Endothelial cell (in vitro differentiated cells): ENCODE results near the gene ICAM3. TPM values are rescaled to one million over a fixed set of nuclear protein-coding genes. Genes with fewer than 3 reads are reported as not detected.
A peak's percentile ranks its signal among the peaks of the same experiment; 100 is the strongest.

ENCODE experiments used
- DNase-seq: peaks from one replicate; pipeline ENCODE4 v3.0.0; 2021; ENCODE audit warnings: low spot score
- H3K27ac Mint-ChIP-seq: one replicate; pipeline ENCODE4 v1.8.0; 2021; ENCODE audit warnings: mixed read lengths, inconsistent platforms; ENCODE audit not compliant: unreplicated experiment
- H3K27me3 Mint-ChIP-seq: one replicate; pipeline ENCODE4 v1.8.0; 2021; ENCODE audit warnings: mild to moderate bottlenecking, moderate library complexity, mixed read lengths, inconsistent platforms; ENCODE audit not compliant: unreplicated experiment
- H3K36me3 Mint-ChIP-seq: one replicate; pipeline ENCODE4 v1.8.0; 2021; ENCODE audit warnings: mild to moderate bottlenecking, low read depth, mixed read lengths, inconsistent platforms; ENCODE audit not compliant: unreplicated experiment
- H3K4me1 Mint-ChIP-seq: one replicate; pipeline ENCODE4 v1.8.0; 2021; ENCODE audit warnings: mild to moderate bottlenecking, mixed read lengths, inconsistent platforms; ENCODE audit not compliant: unreplicated experiment
- H3K4me3 Mint-ChIP-seq: one replicate; pipeline ENCODE4 v1.8.0; 2021; ENCODE audit warnings: mild to moderate bottlenecking, mixed read lengths, inconsistent platforms; ENCODE audit not compliant: unreplicated experiment
- H3K9me3 Mint-ChIP-seq: one replicate; pipeline ENCODE4 v1.8.0; 2021; ENCODE audit warnings: mixed read lengths, inconsistent platforms; ENCODE audit not compliant: unreplicated experiment
- CTCF ChIP-seq: fragments of 200-600 bp; sonication (generic); IDR thresholded peaks from one replicate; pipeline ENCODE4 v1.5.0; 2021; ENCODE audit warnings: antibody characterized with exemption; ENCODE audit not compliant: unreplicated experiment
- total RNA-seq: library from RNA; stranded (reverse); fragmentation: NEBNext Ultra II Directional; extraction: Animal tissue kit (Norgen Biotek cat#: 25700); gene quantifications from one replicate; pipeline ENCODE4 v1.2.1, GENCODE V29; 2021; ENCODE audit not compliant: unreplicated experiment

ICAM3 gene
- total RNA-seq, 1 donor from 2014 or later = 24.9 TPM

DNA sequence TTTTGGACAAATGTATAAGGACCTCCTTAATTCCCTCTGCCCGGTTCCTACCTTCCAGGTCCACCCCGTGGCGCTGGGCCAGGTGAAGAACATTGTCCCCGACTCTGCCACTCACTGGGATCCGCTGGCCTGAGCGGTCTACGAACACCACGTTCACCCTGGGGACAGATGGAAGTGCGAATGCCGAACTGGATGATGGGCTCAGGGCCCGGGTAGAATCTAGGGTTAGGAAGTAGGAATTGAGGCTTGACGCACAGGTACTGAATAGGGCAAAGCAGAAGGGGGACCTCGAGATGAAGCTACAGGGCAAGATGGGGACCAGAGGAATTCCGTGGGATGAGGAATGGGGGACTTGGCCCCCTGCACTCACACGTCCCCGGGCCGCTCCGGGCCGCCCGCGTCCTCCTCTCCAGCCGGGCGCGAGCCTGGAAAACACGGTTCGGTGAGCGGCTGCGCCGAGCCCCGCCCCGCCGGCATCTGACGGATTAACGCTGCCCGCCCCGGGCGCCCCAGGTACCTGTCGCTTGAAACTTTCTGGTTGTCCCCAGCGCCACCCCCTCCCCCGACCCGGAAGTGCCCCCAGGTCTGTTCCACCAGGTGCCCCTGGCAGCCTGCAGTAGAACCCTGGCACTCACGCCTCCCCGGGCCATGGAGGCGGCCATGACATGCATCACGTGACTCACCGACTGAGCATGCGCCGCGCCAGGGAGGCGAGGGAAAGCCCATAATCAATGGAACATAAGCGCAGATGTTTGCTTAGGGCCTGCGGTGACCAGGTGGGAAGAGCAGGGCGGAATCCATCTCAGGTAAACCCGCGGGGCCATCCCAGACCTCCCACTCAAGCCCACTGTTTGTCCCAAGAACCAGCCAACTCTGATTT lies 23.8 kb downstream of the ICAM3 start, which contains the start of gene FDX2:
FDX2 (minus strand) TSS at position 681 of the 880 bp plus-strand sequence; CDS start at position 662, 19 bp downstream.
- Mint-ChIP-seq H3K4me3 (peak within 1 kb of the TSS; percentile 94), H3K27me3 (peaks cover 8% of the 10 kb centered on the region), H3K27ac (peak within 1 kb of the TSS; percentile 50), H3K36me3 (peaks cover 14% of the 10 kb centered on the region), H3K4me1 (peaks cover 6% of the 10 kb centered on the region), H3K9me3 (no peaks in the 10 kb centered on the region)
- no peak for TF ChIP-seq CTCF
- DNase-seq = peak; percentile 81

DNA sequence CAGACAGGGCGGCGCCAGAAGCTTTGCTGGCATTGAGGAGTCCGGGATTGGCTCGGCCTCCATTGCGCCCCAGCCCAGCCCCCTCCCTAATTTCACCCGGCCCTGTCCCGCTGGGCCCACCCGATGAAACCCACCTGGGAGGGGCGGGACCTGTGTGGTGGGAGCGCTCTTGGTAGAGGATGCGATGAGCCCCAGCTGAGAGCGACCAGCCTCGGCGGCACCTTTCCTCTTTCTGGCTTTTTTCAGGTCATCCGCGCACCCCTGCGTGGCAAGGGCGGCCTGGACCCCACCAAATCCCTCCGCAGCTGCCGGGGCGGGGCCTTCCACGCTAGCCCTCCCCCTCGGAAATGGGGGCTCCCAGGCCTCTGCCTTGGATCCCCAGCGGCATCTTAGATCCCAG lies 30.0 kb downstream of the ICAM3 start, which contains the start of gene ZGLP1:
ZGLP1 (minus strand) TSS at position 393 of the 400 bp plus-strand sequence.
- Mint-ChIP-seq H3K4me1 (no peaks in the 10 kb centered on the region), H3K9me3 (no peaks in the 10 kb centered on the region), H3K27ac (no peak within 1 kb of the TSS), H3K36me3 (peaks cover 4% of the 10 kb centered on the region), H3K4me3 (peak within 1 kb of the TSS; percentile 11), H3K27me3 (peaks cover 2% of the 10 kb centered on the region)
- no peak for DNase-seq
- no peak for TF ChIP-seq CTCF

- H3K9me3 Mint-ChIP-seq = no peaks in the 10 kb centered on the region
- no peaks in the 10 kb centered on the region for H3K4me1 Mint-ChIP-seq
- TF ChIP-seq CTCF = no peak
- peaks cover 8% of the 10 kb centered on the region for H3K36me3 Mint-ChIP-seq
- no peak overlapping the region for H3K4me3 Mint-ChIP-seq
- H3K27me3 Mint-ChIP-seq = peaks cover 4% of the 10 kb centered on the region
- DNase-seq = no peak
- no peak overlapping the region for H3K27ac Mint-ChIP-seq
These were observed 33.1 kb downstream of the ICAM3 start for GRCh38 chr19:10306327-10306726.

- Mint-ChIP-seq H3K27ac (no peak overlapping the region), H3K4me3 (no peak overlapping the region), H3K27me3 (peaks cover 5% of the 10 kb centered on the region), H3K36me3 (peaks cover 8% of the 10 kb centered on the region), H3K9me3 (no peaks in the 10 kb centered on the region), H3K4me1 (no peaks in the 10 kb centered on the region)
- DNase-seq = no peak
- TF ChIP-seq CTCF = no peak
These were observed 34.2 kb downstream of the ICAM3 start for GRCh38 chr19:10305139-10305806.
